ENCODE data around the gene C2orf92.

Gene C2orf92

GRCh38 chr2:97750017-97750416 is 80.5 kb downstream of the C2orf92 start:
- TF ChIP-seq, protein P1, sequence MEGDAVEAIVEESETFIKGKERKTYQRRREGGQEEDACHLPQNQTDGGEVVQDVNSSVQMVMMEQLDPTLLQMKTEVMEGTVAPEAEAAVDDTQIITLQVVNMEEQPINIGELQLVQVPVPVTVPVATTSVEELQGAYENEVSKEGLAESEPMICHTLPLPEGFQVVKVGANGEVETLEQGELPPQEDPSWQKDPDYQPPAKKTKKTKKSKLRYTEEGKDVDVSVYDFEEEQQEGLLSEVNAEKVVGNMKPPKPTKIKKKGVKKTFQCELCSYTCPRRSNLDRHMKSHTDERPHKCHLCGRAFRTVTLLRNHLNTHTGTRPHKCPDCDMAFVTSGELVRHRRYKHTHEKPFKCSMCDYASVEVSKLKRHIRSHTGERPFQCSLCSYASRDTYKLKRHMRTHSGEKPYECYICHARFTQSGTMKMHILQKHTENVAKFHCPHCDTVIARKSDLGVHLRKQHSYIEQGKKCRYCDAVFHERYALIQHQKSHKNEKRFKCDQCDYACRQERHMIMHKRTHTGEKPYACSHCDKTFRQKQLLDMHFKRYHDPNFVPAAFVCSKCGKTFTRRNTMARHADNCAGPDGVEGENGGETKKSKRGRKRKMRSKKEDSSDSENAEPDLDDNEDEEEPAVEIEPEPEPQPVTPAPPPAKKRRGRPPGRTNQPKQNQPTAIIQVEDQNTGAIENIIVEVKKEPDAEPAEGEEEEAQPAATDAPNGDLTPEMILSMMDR (IDR thresholded peaks at IDR 0.05) = no peak

GRCh38 chr2:97751752-97752151 is 82.2 kb downstream of the C2orf92 start:
- TF ChIP-seq, protein P1 (IDR thresholded peaks at IDR 0.05) = no peak

Data from LNCAP (cell line).